Esophagus muscularis mucosa (tissue), 4 donors: ENCODE results near the gene ALCAM. TPM values are rescaled to one million over a fixed set of nuclear protein-coding genes. Genes with fewer than 3 reads are reported as not detected.

Experiments used
- DNase-seq: peaks from one replicate; pipeline ENCODE4 v3.0.0-alpha.2; 2017; ENCODE audit errors: extremely low spot score
- H3K27ac ChIP-seq, 4 donors: fragments of 200-600 bp; sonication (generic); replicated peaks in 1 of 4; 1 replicate in 3 of 4; 2 replicates in 1 of 4; pipeline ENCODE4 v1.5.1; 2016 to 2019; ENCODE audit warnings: mild to moderate bottlenecking in 1 of 4
- H3K27me3 ChIP-seq, 4 donors: fragments of 200-600 bp; sonication (generic); one replicate each; pipeline versions ENCODE4 v1.5.1 to v1.6.0; 2016 to 2019
- H3K36me3 ChIP-seq, 4 donors: fragments of 200-600 bp; sonication (generic); one replicate each; pipeline ENCODE4 v1.5.1; 2016 to 2019
- H3K4me1 ChIP-seq, 4 donors: fragments of 200-600 bp; sonication (generic); one replicate each; pipeline ENCODE4 v1.5.1; 2016 to 2019
- H3K4me3 ChIP-seq, 4 donors: fragments of 200-600 bp; sonication (generic); 1 replicate in 2 of 4; 2 replicates in 2 of 4; pipeline ENCODE4 v1.5.1; 2016 to 2019; ENCODE audit warnings: mild to moderate bottlenecking in 4 of 4, moderate library complexity in 1 of 4
- H3K9me3 ChIP-seq, 4 donors: fragments of 200-600 bp; sonication (generic); 1 replicate in 3 of 4; 2 replicates in 1 of 4; pipeline ENCODE4 v1.5.1; 2016 to 2019
- EP300 ChIP-seq: sonication (generic); formaldehyde crosslinking; IDR thresholded peaks from one replicate; pipeline ENCODE4 v1.6.1; 2017; ENCODE audit warnings: antibody characterized with exemption
- POLR2A ChIP-seq: fragments of 450-650 bp; IDR thresholded peaks from one replicate; pipeline ENCODE4 v1.6.1; 2017; ENCODE audit warnings: antibody characterized with exemption, moderate library complexity, mild to moderate bottlenecking, low read depth
- POLR2AphosphoS5 ChIP-seq, 2 donors: sonication (generic); formaldehyde crosslinking; IDR thresholded peaks; one replicate each; pipeline ENCODE4 v1.6.1; 2017; ENCODE audit warnings: antibody characterized with exemption in 2 of 2
- WGBS: methylation state at CpG from one replicate; pipeline ENCODE4 v1.1.5; 2018; 5-methylcytosine and 5-hydroxymethylcytosine counted together
- intact Hi-C: fragments of 100-400 bp; cut with DNase I; formaldehyde crosslinking; loops from one replicate; pipeline ENCODE4 v1.15.1; 2023
- total RNA-seq, 4 donors: library from RNA; depleted of rRNA; stranded (reverse); fragments of >200 nt; gene quantifications; one replicate each; pipeline versions ENCODE4 v1.1.0 to v1.2.1, GENCODE V29; 2016
- TF ChIP-seq, protein P1 (sequence below), 3 experiments: fragments of 200-600 bp in 2 of 3; fragments of 450-650 bp in 1 of 3; sonication (generic) in 2 of 3; IDR thresholded peaks; one replicate each; pipeline ENCODE4 v1.5.1; 2017 to 2019; ENCODE audit warnings: antibody characterized with exemption in 3 of 3, mild to moderate bottlenecking in 2 of 3, moderate library complexity in 1 of 3

The ALCAM gene
- total RNA-seq, 4 donors from 2014 or later, result 19.0 to 26.2 (median 22.6) TPM

DNA sequence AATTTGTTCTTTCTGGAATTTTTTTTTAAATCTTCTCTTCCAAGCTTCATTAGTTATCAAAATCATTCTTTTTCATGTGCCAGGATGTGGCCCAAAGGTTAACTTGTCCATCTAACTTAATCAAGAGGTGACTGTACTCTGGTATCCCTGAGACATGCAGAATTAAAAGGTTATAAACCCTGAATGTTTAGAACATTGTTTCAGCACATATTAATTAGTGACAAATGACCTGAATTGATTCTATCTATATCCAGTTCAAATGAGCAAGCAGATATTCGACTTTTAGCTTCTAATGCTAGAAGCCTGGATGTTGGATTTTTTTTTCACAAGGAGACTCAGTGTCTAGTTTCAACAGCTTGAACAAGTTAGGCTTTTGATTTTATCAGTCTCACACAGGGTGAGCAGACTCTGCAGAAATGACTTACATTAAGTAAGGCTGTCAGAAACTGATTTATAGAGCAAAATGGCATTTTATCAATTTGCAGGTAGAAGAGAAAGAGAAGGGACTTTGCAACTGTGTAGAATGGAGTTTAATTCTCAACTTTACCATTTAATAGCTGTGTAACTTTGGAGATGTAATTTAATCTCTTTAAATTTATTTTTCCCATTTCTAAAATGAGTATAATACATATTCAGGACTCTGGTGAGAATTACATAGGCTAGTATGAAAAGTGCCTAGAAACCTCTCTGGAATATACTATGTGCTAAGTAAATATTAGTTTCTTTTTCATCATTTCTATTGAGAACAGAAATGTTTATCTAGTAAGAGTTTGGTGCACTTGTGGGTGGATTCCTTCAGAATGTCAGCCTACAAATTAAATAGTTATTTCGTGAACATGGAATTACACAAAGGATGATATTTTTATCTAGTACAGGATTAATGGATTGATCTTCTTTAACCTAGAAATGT lies 100.0 kb downstream of the ALCAM start:
- intact Hi-C loops, result no loop called here
- TF ChIP-seq POLR2AphosphoS5 (IDR thresholded peaks at IDR 0.05) (no peak), POLR2A (no peak), EP300 (no peak)
- TF ChIP-seq, protein P1, sequence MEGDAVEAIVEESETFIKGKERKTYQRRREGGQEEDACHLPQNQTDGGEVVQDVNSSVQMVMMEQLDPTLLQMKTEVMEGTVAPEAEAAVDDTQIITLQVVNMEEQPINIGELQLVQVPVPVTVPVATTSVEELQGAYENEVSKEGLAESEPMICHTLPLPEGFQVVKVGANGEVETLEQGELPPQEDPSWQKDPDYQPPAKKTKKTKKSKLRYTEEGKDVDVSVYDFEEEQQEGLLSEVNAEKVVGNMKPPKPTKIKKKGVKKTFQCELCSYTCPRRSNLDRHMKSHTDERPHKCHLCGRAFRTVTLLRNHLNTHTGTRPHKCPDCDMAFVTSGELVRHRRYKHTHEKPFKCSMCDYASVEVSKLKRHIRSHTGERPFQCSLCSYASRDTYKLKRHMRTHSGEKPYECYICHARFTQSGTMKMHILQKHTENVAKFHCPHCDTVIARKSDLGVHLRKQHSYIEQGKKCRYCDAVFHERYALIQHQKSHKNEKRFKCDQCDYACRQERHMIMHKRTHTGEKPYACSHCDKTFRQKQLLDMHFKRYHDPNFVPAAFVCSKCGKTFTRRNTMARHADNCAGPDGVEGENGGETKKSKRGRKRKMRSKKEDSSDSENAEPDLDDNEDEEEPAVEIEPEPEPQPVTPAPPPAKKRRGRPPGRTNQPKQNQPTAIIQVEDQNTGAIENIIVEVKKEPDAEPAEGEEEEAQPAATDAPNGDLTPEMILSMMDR (IDR thresholded peaks at IDR 0.05), result no peak
- no peak for DNase-seq
- H3K27ac ChIP-seq, result no peak overlapping the region
- no peaks in the 10 kb centered on the region for H3K27me3 ChIP-seq
- H3K4me1 ChIP-seq, result no peaks in the 10 kb centered on the region
- no peaks in the 10 kb centered on the region for H3K36me3 ChIP-seq
- no peaks in the 10 kb centered on the region for H3K9me3 ChIP-seq
- WGBS, result 39% methylated on average over 2 of the region's 2 CpGs
- H3K4me3 ChIP-seq, result no peak overlapping the region

DNA sequence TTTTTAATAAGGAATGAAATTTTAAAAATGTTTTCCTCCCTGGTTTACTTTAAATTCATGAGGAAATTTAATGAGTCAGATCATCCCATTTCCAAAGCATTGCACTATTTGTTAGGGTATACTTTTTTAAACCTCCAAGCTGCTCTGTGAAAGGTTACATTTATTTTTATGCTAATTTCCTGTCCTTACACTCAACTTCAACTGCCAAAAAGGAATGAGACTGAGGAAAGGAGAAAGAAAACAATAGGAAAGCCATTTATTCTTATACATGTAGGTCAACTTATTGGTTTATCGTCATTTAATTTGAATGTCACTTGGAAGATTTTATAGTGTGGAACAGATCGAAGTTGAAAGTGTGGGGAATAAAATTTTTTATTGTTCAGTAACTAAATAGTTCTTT lies 104.1 kb downstream of the ALCAM start:
- H3K27me3 ChIP-seq, result no peaks in the 10 kb centered on the region
- no peaks in the 10 kb centered on the region for H3K36me3 ChIP-seq
- no peak for TF ChIP-seq EP300
- no peak for TF ChIP-seq POLR2AphosphoS5 (IDR thresholded peaks at IDR 0.05)
- TF ChIP-seq, protein P1 (IDR thresholded peaks at IDR 0.05), result no peak
- TF ChIP-seq POLR2A, result no peak
- DNase-seq, result no peak
- no peaks in the 10 kb centered on the region for H3K9me3 ChIP-seq
- H3K27ac ChIP-seq, result no peak overlapping the region
- no peaks in the 10 kb centered on the region for H3K4me1 ChIP-seq
- 82% methylated on average over 2 of the region's 2 CpGs for WGBS
- intact Hi-C loops, result no loop called here
- no peak overlapping the region for H3K4me3 ChIP-seq

DNA sequence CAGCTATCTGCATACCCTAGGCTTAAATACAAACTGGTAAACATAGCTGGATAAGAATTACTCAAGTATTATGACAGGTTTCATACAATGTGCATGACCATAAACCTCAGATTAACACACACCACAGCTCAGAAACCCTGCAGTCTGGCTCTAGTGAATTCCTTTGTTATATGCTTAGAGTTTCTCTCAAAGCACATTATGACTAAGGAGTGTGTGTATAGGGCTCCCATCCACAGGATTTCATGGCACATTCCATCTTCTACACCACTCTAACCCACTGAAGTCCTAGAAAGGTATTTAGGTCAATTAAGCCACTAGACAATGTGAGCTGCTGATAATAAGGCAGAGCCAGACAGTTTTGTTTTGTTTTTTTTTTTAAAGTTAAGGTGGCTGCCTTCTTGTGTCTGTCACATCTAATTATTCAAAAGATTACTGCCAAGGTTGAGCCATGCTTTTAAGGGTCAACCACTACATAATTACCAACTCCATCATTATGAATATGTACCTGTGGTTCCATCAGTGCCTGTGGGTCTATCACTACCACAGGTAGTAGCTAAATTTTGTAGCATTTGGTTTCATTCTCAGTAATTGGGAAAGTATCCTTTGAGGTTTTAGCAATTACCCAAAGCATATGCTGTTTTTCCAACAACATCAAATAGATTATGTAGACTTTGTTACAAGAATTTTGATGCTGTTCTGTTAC lies 107.0 kb downstream of the ALCAM start:
- peaks cover 0 to 6% (median 0%) of the 10 kb centered on the region in 4 donors for H3K9me3 ChIP-seq
- DNase-seq, result no peak
- no peak overlapping the region for H3K27ac ChIP-seq
- intact Hi-C loops, result no loop called here
- no peak overlapping the region for H3K4me3 ChIP-seq
- H3K27me3 ChIP-seq, result no peaks in the 10 kb centered on the region
- TF ChIP-seq POLR2AphosphoS5 (IDR thresholded peaks at IDR 0.05) (no peak), EP300 (no peak), POLR2A (no peak)
- TF ChIP-seq, protein P1 (IDR thresholded peaks at IDR 0.05), result no peak
- H3K4me1 ChIP-seq, result no peaks in the 10 kb centered on the region
- no peaks in the 10 kb centered on the region for H3K36me3 ChIP-seq

DNA sequence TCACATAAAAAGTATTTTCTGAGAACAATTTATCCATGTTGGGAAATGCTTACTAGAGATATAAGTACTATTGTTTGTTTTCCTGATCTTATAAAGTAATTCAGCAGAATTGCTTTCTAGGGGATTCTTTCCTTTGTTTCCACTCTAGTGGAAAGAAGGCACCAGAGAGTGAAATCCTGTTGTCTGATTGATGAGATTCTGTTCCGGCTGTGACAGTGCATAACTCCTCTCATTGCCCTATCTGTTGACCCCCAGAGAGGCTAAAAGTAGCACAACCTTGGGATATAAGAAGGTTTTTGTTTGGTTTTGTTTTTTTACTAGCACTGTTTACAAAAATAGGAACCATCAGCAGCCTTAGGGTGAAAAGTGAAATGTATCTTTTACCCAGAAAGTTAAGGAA lies 114.1 kb downstream of the ALCAM start:
- no peak for TF ChIP-seq EP300
- TF ChIP-seq POLR2A, result no peak
- TF ChIP-seq, protein P1 (IDR thresholded peaks at IDR 0.05), result no peak
- TF ChIP-seq POLR2AphosphoS5 (IDR thresholded peaks at IDR 0.05), result no peak
- intact Hi-C loops, result no loop called here
- WGBS, result 55% methylated on average over 1 of the region's 1 CpG
- no peaks in the 10 kb centered on the region for H3K36me3 ChIP-seq
- no peak overlapping the region for H3K4me3 ChIP-seq
- peaks cover 0 to 6% (median 0%) of the 10 kb centered on the region in 4 donors for H3K9me3 ChIP-seq
- no peak for DNase-seq
- H3K27me3 ChIP-seq, result no peaks in the 10 kb centered on the region
- no peak overlapping the region for H3K27ac ChIP-seq
- no peaks in the 10 kb centered on the region for H3K4me1 ChIP-seq
